Activated naive CD4-positive, alpha-beta T cell treated with anti-CD3 and anti-CD28 coated beads, Interleukin-2, amount 50 U/mL, for 72 hours (primary cell): ENCODE measurements around the gene TRMT44. TPM values are rescaled to one million over a fixed set of nuclear protein-coding genes. Genes with fewer than 3 reads are reported as not detected.
"Not testable (repeated sequence)": the region's sequence is repeated elsewhere in the genome, so short reads cannot be mapped to it uniquely, and the experiment has no call there.

Experiments used
- ATAC-seq, 2 donors: fragments of 150-1000 bp; cut with Tn5 transposase; 2 replicates each; pipeline ENCODE4 v1.10.0; 2021; ENCODE audit warnings: mild to moderate bottlenecking in 2 of 2, moderate library complexity in 2 of 2
- DNase-seq, 2 donors: peaks; one replicate each; pipeline ENCODE4 v3.0.0; 2021 to 2022; ENCODE audit warnings: low spot score in 2 of 2
- H3K27ac Mint-ChIP-seq, 2 donors: one replicate each; pipeline ENCODE4 v1.8.0; 2022; ENCODE audit warnings: mild to moderate bottlenecking in 2 of 2, mixed read lengths in 2 of 2
- H3K36me3 Mint-ChIP-seq, 2 donors: one replicate each; pipeline ENCODE4 v1.8.0; 2022; ENCODE audit warnings: mixed read lengths in 2 of 2
- H3K9me3 Mint-ChIP-seq, 2 donors: one replicate each; pipeline ENCODE4 v1.8.0; 2022; ENCODE audit warnings: mixed read lengths in 2 of 2
- total RNA-seq, 2 donors: library from RNA; stranded (reverse); gene quantifications; one replicate each; pipeline ENCODE4 v1.2.3, GENCODE V29; 2022

TRMT44 gene
- total RNA-seq, 2 donors from 2014 or later: 19.9 to 24.8 TPM

DNA sequence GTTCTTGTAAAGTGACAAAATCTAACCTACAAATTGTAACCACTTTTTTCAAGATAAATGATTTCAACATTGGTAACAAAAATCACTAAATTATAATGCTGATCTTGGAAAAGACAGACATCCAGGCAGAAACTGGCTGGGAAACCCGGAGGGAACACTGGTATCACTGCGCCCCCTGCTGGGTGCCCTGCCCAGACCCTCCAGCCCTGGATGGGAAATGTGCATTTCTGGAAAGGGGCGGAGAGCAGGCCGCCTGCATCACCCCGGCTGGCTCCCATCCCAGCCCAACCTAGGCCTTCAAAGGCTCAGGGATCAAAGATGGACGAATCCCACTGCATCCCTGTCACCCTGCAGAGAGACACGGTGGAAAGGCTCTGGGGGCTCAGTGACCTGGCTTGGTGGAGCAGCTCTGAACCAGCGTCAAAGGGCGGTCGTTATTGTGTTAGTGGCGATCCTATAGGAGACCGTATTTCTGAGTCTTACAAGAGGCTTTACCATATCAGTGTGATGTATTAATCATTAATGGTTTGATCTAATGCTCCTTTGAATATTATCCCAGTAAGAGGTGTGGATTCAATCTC, 37.3 kb upstream of the TRMT44 start:
- peak in 1 of 2 donors; percentile 67 for DNase-seq
- Mint-ChIP-seq H3K27ac (no peak overlapping the region), H3K36me3 (peaks cover 0 to 5% of the 10 kb centered on the region in 2 donors), H3K9me3 (no peaks in the 10 kb centered on the region)
- peak; percentile 60 to 69 for ATAC-seq

DNA sequence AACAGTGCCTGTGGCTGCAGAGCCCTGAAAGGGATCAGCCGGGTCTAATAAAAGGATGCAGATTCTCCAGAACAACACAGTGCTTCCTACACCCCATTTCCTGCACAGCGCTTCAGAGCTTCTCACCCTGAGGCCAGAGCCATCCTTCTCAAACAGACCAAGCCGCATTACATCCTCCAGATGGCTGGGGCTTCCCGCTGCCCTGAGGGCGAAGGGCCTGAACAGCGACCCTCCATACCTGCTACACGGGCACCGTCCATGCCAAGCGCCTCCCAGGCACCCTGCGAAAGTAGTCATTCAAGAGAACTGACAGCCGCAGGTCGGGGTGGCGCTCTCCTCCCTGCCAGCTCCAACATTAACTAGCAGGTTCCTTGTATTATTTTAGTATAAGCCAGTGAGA, 36.6 kb upstream of the TRMT44 start:
- no peak for DNase-seq
- Mint-ChIP-seq H3K27ac (no peak overlapping the region), H3K9me3 (no peaks in the 10 kb centered on the region), H3K36me3 (peaks cover 0 to 5% of the 10 kb centered on the region in 2 donors)
- no peak for ATAC-seq

GRCh38 chr4:8404791-8405515, 35.6 kb upstream of the TRMT44 start:
- H3K9me3 Mint-ChIP-seq: no peaks in the 10 kb centered on the region
- DNase-seq (no peak), ATAC-seq (no peak)
- H3K36me3 Mint-ChIP-seq: peaks cover 0 to 5% of the 10 kb centered on the region in 2 donors
- no peak overlapping the region for H3K27ac Mint-ChIP-seq

- DNase-seq (no peak), ATAC-seq (no peak)
- no peak overlapping the region for H3K27ac Mint-ChIP-seq
- no peaks in the 10 kb centered on the region for H3K9me3 Mint-ChIP-seq
- H3K36me3 Mint-ChIP-seq: peaks cover 0 to 5% of the 10 kb centered on the region in 2 donors
Observed at GRCh38 chr4:8405516-8405875, 35.1 kb upstream of the TRMT44 start.

DNA sequence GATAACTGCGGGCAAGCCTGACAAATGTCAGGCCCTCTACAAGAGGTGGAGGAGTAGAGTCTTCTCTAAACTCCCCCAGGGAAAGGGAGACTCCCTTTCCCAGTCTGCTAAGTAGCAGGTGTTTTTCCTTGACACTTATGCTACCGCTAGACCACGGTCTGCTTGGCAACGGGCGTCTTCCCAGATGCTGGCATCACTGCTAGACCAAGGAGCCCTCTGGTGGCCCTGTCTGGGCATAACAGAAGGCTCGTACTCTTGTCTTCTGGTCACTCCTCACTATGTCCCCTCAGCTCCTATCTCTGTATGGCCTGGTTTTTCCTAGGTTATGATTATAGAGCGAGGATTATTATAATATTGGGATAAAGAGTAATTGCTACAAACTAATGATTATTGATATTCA, 33.7 kb upstream of the TRMT44 start:
- not testable (repeated sequence) for DNase-seq, H3K36me3 Mint-ChIP-seq, H3K9me3 Mint-ChIP-seq, H3K27ac Mint-ChIP-seq, ATAC-seq

DNA sequence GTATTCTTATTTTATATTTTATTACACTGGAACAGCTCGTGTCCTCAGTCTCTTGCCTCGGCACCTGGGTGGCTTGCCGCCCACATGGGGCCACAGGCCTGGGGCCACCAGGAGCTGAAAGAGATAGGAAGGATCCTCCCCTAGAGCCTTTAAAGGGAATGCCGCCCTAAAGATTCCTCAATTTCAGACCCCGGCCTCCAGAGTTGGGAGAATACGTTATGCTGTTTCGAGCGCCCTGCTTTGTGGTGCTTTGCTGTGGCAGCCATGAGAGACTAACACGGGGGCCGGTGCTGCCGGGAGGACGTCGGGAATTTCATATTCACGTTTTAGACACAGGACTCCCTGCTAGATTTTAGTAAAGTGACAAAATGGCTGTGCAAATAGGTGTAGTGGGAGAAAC, 33.3 kb upstream of the TRMT44 start:
- H3K36me3 Mint-ChIP-seq: peaks cover 0 to 5% of the 10 kb centered on the region in 2 donors
- DNase-seq (no peak), ATAC-seq (no peak)
- no peak overlapping the region for H3K27ac Mint-ChIP-seq
- H3K9me3 Mint-ChIP-seq: no peaks in the 10 kb centered on the region

GRCh38 chr4:8407756-8408155, 32.8 kb upstream of the TRMT44 start:
- ATAC-seq (no peak), DNase-seq (no peak)
- H3K36me3 Mint-ChIP-seq: peaks cover 0 to 5% of the 10 kb centered on the region in 2 donors
- no peaks in the 10 kb centered on the region for H3K9me3 Mint-ChIP-seq
- H3K27ac Mint-ChIP-seq: no peak overlapping the region

GRCh38 chr4:8409264-8410065, 31.1 kb upstream of the TRMT44 start:
- peak; percentile 35 to 63 for ATAC-seq

DNA sequence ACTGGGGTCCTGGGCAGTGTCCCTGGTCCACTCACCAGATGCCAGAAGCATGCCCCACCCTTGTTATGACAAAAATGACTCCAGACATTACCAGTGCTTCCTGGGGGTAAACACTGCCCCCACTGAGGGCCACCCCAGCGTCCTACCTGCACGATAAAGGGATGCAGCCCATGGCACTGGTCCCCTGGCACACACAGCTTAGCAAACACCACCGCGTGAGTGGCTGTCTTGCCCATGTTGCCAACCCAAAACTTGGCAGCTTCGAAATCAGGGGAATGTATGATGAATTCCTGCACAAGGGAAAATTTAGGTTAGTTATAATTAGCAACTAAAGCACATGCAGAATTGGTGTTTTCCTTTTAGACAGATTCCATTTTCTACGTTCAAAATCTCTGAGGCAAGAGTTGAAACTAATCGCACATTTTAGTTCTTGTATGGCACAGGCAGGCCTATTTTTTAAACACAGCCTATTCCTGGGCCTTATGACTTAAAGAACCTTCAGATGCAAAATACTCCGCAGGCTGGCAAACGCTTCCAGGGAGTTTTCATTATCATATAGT, 30.4 kb upstream of the TRMT44 start:
- Mint-ChIP-seq H3K36me3 (peaks cover 0 to 15% of the 10 kb centered on the region in 2 donors), H3K9me3 (no peaks in the 10 kb centered on the region), H3K27ac (no peak overlapping the region)
- DNase-seq: no peak
- ATAC-seq: no peak

More at GRCh38 chr4:8409264-8410065, 31.1 kb upstream of the TRMT44 start:
- no peak for DNase-seq
- peaks cover 0 to 8% of the 10 kb centered on the region in 2 donors for H3K36me3 Mint-ChIP-seq
- no peaks in the 10 kb centered on the region for H3K9me3 Mint-ChIP-seq
- H3K27ac Mint-ChIP-seq: no peak overlapping the region

GRCh38 chr4:8410641-8411271, 29.8 kb upstream of the TRMT44 start:
- Mint-ChIP-seq H3K27ac (no peak overlapping the region), H3K9me3 (no peaks in the 10 kb centered on the region), H3K36me3 (peaks cover 0 to 13% of the 10 kb centered on the region in 2 donors)
- no peak for DNase-seq
- ATAC-seq: no peak

- DNase-seq (no peak), ATAC-seq (no peak)
- Mint-ChIP-seq H3K27ac (no peak overlapping the region), H3K9me3 (no peaks in the 10 kb centered on the region), H3K36me3 (peaks cover 0 to 10% of the 10 kb centered on the region in 2 donors)
Observed at GRCh38 chr4:8411351-8412180, 29.0 kb upstream of the TRMT44 start.

- DNase-seq: no peak
- Mint-ChIP-seq H3K27ac (peak overlapping the region in 1 of 2 donors; percentile 6), H3K36me3 (peaks cover 0 to 10% of the 10 kb centered on the region in 2 donors)
Observed at GRCh38 chr4:8412288-8412687, 28.3 kb upstream of the TRMT44 start.

GRCh38 chr4:8414377-8414776, 26.2 kb upstream of the TRMT44 start:
- peak; percentile 66 to 87 for ATAC-seq
- peak in 1 of 2 donors; percentile 75 for DNase-seq
- Mint-ChIP-seq H3K9me3 (no peaks in the 10 kb centered on the region), H3K36me3 (peaks cover 0 to 10% of the 10 kb centered on the region in 2 donors), H3K27ac (peak overlapping the region; percentile 52 to 83)

More at GRCh38 chr4:8412288-8412687, 28.3 kb upstream of the TRMT44 start:
- ATAC-seq: no peak
- H3K9me3 Mint-ChIP-seq: no peaks in the 10 kb centered on the region

- DNase-seq (no peak), ATAC-seq (no peak)
- Mint-ChIP-seq H3K9me3 (no peaks in the 10 kb centered on the region), H3K27ac (peak overlapping the region in 1 of 2 donors; percentile 7), H3K36me3 (peaks cover 0 to 10% of the 10 kb centered on the region in 2 donors)
Observed at GRCh38 chr4:8417071-8417614, 23.4 kb upstream of the TRMT44 start.

GRCh38 chr4:8419222-8420041, 21.1 kb upstream of the TRMT44 start:
- H3K36me3 Mint-ChIP-seq: peaks cover 0 to 7% of the 10 kb centered on the region in 2 donors
- no peaks in the 10 kb centered on the region for H3K9me3 Mint-ChIP-seq
- H3K27ac Mint-ChIP-seq: peak overlapping the region; percentile 19 to 81
- DNase-seq (peak; percentile 22 to 61), ATAC-seq (peak; percentile 91 to 96)
